Measurements from ENCODE around the gene NR3C2. TPM values are rescaled to one million over a fixed set of nuclear protein-coding genes. Genes with fewer than 3 reads are reported as not detected.
A peak's percentile ranks its signal among the peaks of the same experiment; 100 is the strongest.

Gene NR3C2
- total and polyA plus RNA-seq, 12 donors = 2.2 to 28.6 (median 23.3) TPM

DNA sequence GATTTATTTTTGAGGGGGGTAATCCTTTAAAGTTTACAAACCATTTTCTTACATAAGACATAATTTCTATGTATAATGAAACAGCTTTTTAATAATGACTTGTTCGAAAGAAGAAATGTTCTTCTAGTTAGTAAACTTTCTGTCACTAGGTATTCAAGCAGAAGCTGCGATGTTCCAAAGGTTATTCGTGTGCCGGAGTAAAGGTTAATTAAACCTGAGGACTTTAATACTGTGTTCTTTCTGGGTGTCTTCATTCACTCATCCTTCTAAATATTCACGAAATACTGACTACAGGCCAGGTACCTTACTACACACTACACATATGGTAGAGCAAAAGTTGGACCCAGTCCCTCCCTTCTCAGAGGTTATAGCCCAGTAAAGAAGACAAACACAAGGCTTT, 96.7 kb downstream of the NR3C2 start:
- Histone ChIP-seq H3K9me3 (peaks cover 0 to 9% (median 0%) of the 10 kb centered on the region in 11 donors), H3K27ac (no peak overlapping the region), H3K27me3 (no peaks in the 10 kb centered on the region), H3K36me3 (no peaks in the 10 kb centered on the region), H3K4me1 (peaks cover 0 to 49% (median 19%) of the 10 kb centered on the region in 9 donors), H3K4me3 (no peak overlapping the region)
- 77 to 78% methylated on average over 5 of the region's 5 CpGs for WGBS, 2 donors
- DNase-seq (no peak), ATAC-seq (no peak)
- no peak for TF ChIP-seq CTCF (IDR thresholded peaks at IDR 0.05)
- intact Hi-C loops (cut with DNase I) = loop anchor here in 2 of 10 donors (5.0 to 10.0 kb wide), 2 partner anchors 97 to 99 kb away; partner anchors contain the start of gene NR3C2 (in 2 of the 2)

- H3K27me3 ChIP-seq = no peaks in the 10 kb centered on the region
- H3K36me3 ChIP-seq = no peaks in the 10 kb centered on the region
- ATAC-seq (no peak), DNase-seq (no peak)
- peaks cover 0 to 15% (median 1%) of the 10 kb centered on the region in 11 donors for H3K9me3 ChIP-seq
- TF ChIP-seq CTCF (IDR thresholded peaks at IDR 0.05) = no peak
- peak overlapping the region in 1 of 10 donors; percentile 8 for H3K27ac ChIP-seq
- peaks cover 0 to 49% (median 19%) of the 10 kb centered on the region in 9 donors for H3K4me1 ChIP-seq
- intact Hi-C loops (cut with DNase I) = loop anchor here in 2 of 10 donors (5.0 to 10.0 kb wide), 2 partner anchors 97 to 100 kb away; partner anchors contain the start of gene NR3C2 (in 2 of the 2)
- H3K4me3 ChIP-seq = no peak overlapping the region
- 55 to 80% methylated on average over 1 of the region's 1 CpG for WGBS, 2 donors
Measured at GRCh38 chr4:148344941-148345340, 97.3 kb downstream of the NR3C2 start.

GRCh38 chr4:148344352-148344751, 97.9 kb downstream of the NR3C2 start:
- intact Hi-C loops (cut with DNase I) = loop anchor here in 1 of 10 donors (10.0 kb wide), 1 partner anchor 100 kb away; the partner anchor contains the start of gene NR3C2
- H3K9me3 ChIP-seq = peaks cover 0 to 20% (median 7%) of the 10 kb centered on the region in 11 donors
- ATAC-seq (peak in 3 of 8 donors; percentile 52 to 63 (median 55)), DNase-seq (peak; percentile 14 to 43)
- no peak overlapping the region for H3K27ac ChIP-seq
- TF ChIP-seq CTCF (IDR thresholded peaks at IDR 0.05) = no peak
- no peaks in the 10 kb centered on the region for H3K36me3 ChIP-seq
- 25 to 39% methylated on average over 2 of the region's 2 CpGs for WGBS, 2 donors
- no peak overlapping the region for H3K4me3 ChIP-seq
- peaks cover 0 to 49% (median 19%) of the 10 kb centered on the region in 9 donors for H3K4me1 ChIP-seq
- H3K27me3 ChIP-seq = no peaks in the 10 kb centered on the region

DNA sequence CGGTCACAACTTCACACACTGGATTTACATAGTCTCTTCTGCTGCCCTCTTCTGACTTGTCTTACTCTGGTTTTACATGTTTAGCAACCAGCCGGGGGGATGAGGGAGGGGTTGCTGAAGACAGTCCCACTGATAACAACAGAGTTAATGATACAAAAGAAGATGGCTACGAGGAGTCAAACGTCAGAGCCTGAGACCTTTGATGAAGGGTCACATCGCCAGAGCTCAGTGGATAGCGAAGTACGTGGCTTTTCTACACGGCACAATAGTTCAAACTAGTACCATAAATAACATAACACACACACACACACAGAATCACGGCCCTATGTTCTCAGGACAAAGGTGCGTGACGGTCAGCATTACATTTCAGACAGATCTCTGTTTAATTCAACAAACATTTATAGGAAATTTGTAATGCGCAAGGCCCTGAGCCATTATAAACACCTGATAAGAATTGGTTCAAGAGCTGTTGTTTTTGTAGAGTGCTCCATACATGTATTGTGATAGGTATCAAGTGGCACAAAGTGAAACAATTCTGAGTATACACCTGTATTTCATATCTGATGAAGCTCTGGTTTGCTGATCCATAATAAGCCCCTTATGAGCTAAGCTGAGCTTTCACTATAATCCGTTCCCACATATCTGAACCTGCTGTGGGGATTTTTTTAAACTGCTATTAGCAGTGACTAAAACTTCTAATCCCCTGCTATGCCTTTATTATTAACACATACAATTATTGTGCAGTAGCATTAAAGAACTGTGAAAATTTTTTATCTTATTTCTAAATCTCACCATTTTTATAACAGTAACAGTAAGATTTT, 100.0 kb downstream of the NR3C2 start:
- ATAC-seq = peak in 6 of 8 donors; percentile 16 to 70 (median 56)
- Histone ChIP-seq H3K27me3 (no peaks in the 10 kb centered on the region), H3K27ac (peak overlapping the region in 1 of 10 donors; percentile 24), H3K36me3 (no peaks in the 10 kb centered on the region), H3K4me3 (no peak overlapping the region), H3K4me1 (peaks cover 0 to 49% (median 19%) of the 10 kb centered on the region in 9 donors), H3K9me3 (peaks cover 0 to 25% (median 9%) of the 10 kb centered on the region in 11 donors)
- intact Hi-C loops (cut with DNase I) = loop anchor here in 1 of 10 donors (10.0 kb wide), 1 partner anchor 103 kb away; the partner anchor contains the start of gene NR3C2
- no peak for DNase-seq
- TF ChIP-seq CTCF (IDR thresholded peaks at IDR 0.05) = peak in 2 of 9 donors; percentile 26 to 27
- WGBS, 2 donors = 46 to 62% methylated on average over 13 of the region's 13 CpGs

All from heart right ventricle (tissue), 16 donors.